GM10847 (cell line): ENCODE results near the gene C1QL4.

ENCODE experiments used
- POLR2A ChIP-seq: IDR thresholded peaks from 2 replicates; pipeline ENCODE4 v1.6.1; 2011; ENCODE audit not compliant: insufficient read length; ENCODE audit errors: extremely low read depth

Gene C1QL4

DNA sequence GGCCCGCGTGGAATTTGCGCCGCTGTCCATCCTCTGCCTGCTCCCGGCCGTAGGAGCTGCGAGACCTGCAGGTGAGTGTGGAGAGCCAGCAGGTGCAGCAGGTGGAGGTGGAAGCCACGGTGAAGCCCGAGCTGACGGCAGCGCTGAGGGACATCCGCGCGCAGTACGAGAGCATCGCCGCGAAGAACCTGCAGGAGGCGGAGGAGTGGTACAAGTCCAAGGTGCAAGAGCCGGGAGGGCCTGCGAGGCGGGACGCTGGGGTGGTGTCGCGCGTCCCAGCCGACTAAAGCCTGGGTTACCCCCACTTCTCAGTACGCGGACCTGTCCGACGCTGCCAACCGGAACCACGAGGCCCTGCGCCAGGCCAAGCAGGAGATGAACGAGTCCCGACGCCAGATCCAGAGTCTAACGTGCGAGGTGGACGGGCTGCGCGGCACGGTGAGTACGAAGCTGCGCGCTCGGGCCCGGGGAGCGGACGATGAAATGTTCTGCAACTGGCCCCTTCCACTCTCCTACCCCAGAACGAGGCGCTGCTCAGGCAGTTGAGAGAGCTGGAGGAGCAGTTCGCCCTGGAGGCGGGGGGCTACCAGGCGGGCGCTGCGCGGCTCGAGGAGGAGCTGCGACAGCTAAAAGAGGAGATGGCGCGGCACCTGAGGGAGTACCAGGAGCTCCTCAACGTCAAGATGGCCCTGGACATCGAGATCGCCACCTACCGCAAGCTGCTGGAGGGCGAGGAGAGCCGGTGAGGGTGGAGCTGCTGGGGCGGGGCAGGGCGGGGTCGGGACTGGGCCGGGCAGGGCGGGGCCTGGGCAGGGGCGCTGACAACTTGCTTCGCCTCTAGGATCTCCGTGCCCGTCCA, 39.9 kb downstream of the C1QL4 start:
- TF ChIP-seq POLR2A: no peak

DNA sequence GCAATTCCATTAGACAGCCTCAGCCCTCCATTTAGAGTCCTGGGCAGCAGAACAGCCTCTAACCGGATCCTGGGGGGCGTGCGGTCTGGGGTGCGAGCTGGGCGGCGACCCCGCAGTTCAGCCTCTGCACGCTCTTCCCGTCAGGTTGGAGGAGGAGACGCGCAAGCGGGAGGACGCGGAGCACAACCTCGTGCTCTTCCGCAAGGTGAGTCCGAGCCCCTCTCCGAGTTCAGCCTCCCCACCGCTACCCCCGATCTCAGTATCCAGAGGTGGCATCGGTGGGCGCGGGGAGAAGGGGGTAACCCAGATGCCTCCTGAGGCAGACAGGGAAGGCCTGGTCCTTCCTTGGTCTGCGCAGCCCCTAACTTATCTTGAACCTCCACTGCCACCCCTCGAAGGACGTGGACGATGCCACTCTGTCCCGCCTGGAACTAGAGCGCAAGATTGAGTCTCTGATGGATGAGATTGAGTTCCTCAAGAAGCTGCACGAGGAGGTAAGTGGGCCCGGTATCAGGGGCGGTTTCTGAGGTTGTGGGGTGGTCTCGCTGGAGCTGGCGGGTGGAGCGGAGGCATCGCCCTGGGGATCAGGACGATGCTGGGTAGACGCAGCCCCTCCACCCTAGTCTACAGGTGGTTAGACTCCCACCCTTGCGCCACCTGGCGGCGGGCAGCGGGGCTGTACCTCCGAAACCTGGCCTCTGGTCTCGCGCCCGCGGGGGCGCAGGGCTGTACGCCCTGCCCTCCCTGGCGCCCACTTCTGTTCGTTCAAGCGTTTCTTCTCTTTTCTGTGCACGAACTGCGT, 40.8 kb downstream of the C1QL4 start:
- TF ChIP-seq POLR2A: no peak

GRCh38 chr12:49295082-49295936, 41.7 kb downstream of the C1QL4 start, which contains the start of gene PRPH:
TSS of gene PRPH (plus strand) at chr12:49295147. CDS start at chr12:49295201, 54 bp downstream.
- TF ChIP-seq POLR2A: no peak

DNA sequence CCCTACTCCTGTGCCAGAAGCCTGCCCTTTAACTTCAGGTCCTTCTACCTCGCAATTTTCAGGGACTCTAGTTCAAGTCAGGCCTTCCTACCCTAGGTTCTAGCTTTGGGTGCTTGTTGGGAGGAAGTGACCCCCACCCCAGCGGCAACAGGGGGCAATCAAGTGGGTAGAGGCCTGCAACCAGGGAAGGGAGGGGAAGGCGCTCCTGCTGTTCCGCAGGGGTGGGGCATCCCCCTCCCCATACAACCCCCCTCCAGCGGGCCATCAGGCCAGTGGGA, 42.2 kb downstream of the C1QL4 start:
- TF ChIP-seq POLR2A: no peak

DNA sequence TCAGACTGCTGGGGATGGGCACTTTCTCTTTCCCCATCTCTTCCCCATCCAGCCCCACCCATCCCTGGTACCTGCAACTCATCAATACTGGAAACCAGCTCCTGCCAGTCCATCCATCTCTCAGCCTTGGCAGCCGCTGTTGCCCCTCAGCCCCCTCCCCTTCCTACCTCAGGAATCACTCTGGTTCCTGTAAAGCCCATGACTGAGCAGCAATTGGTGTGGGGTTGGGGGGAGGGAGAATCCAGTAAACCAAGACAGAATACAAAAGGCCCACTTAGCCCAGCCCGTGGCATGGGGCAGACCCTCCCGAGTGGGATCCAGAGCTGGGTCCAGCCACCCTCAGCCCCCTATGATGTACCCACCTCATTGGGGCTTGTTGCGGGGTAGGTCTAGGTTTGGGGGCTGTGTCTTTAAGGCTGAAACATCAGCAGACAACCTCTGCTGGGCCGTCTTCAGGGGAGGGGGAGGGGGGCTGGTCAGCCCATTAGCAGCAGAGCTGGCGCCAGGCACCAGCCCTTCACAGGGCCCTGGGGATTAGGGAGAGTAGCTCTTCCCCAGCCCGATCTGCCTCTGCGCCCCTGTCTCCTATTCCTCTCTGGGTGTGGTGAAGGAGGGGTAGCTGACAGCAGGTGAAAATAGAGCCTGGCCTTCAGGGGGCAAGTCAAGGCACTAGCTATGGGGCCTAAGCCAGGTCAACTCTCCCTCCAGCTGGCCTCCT, 42.7 kb downstream of the C1QL4 start:
- no peak for TF ChIP-seq POLR2A

- TF ChIP-seq POLR2A: no peak
Observed at GRCh38 chr12:49293056-49293956, 43.7 kb downstream of the C1QL4 start.

GRCh38 chr12:49292729-49293055, 44.3 kb downstream of the C1QL4 start:
- no peak for TF ChIP-seq POLR2A

- TF ChIP-seq POLR2A: no peak
Observed at GRCh38 chr12:49288922-49289555, 47.9 kb downstream of the C1QL4 start.

DNA sequence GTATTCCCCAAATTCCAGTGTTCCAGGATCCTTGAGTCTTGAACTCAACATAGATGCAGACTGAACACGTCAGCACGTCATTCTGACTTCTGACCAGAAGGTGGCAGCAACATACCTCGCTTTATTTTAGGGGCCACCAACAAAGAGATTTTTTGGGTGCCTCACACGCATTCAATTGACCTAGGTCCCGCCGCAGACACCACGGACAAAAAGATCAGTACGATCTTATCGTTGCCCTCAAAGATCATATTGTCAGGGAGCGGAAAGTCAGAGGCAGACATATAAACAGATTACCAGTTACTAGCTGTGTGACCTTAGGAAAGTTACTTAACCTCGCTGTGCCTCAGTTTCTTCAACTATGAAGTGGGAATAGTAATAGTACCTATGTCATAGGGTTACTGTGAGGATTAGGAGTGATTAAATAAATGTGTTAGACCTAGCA, 48.6 kb downstream of the C1QL4 start:
- no peak for TF ChIP-seq POLR2A

GRCh38 chr12:49287876-49288275, 49.1 kb downstream of the C1QL4 start:
- TF ChIP-seq POLR2A: no peak

- no peak for TF ChIP-seq POLR2A
Observed at GRCh38 chr12:49284672-49285071, 52.3 kb downstream of the C1QL4 start.

- no peak for TF ChIP-seq POLR2A
Observed at GRCh38 chr12:49283541-49284429, 53.2 kb downstream of the C1QL4 start.
